CD8-positive, alpha-beta memory T cell (primary cell): ENCODE results near the gene SSR3. TPM values are rescaled to one million over a fixed set of nuclear protein-coding genes. Genes with fewer than 3 reads are reported as not detected.

Source experiments
- CTCF ChIA-PET: fragments of 350-600 bp; sonication (Branson Sonifier 250); formaldehyde crosslinking; loops from one replicate; lab custom pipeline; 2021; ENCODE audit warnings: antibody characterized with exemption; lab: Charles Lee
- POLR2A ChIA-PET: fragments of 350-600 bp; sonication (Branson Sonifier 250); formaldehyde crosslinking; loops from one replicate; lab custom pipeline; 2021; ENCODE audit warnings: antibody characterized with exemption; lab: Charles Lee
- DNase-seq, 5 donors: peaks; one replicate each; pipeline versions ENCODE4 v3.0.0 to v3.0.0-alpha.2; 2020 to 2022; ENCODE audit warnings: mixed read lengths in 1 of 5
- H3K27ac ChIP-seq: one replicate; pipeline ENCODE4 v1.7.0; 2013; ENCODE audit warnings: low read depth, mild to moderate bottlenecking, low read length, moderate library complexity
- H3K27me3 ChIP-seq: 2 replicates; pipeline ENCODE4 v1.7.0; 2013; ENCODE audit warnings: low read length, mild to moderate bottlenecking; ENCODE audit not compliant: insufficient read depth, poor library complexity, severe bottlenecking
- H3K36me3 ChIP-seq: 2 replicates; pipeline ENCODE4 v1.7.0; 2013; ENCODE audit warnings: mild to moderate bottlenecking, low read length, moderate library complexity; ENCODE audit not compliant: insufficient read depth
- H3K4me1 ChIP-seq: 2 replicates; pipeline ENCODE4 v1.7.0; 2013; ENCODE audit warnings: mild to moderate bottlenecking, low read length, moderate library complexity; ENCODE audit not compliant: insufficient read depth
- H3K4me3 ChIP-seq: 2 replicates; pipeline ENCODE4 v1.7.0; 2013; ENCODE audit warnings: mild to moderate bottlenecking, low read length
- H3K9me3 ChIP-seq: 2 replicates; pipeline ENCODE4 v1.7.0; 2013; ENCODE audit warnings: mild to moderate bottlenecking, low read length
- H3K27ac Mint-ChIP-seq, 8 donors: one replicate each; pipeline ENCODE4 v1.8.0; 2020 to 2021; ENCODE audit warnings: mixed read lengths in 8 of 8, mild to moderate bottlenecking in 6 of 8, inconsistent platforms in 3 of 8, moderate library complexity in 3 of 8
- H3K27me3 Mint-ChIP-seq, 2 donors: one replicate each; pipeline ENCODE4 v1.8.0; 2020 to 2021; ENCODE audit warnings: mixed read lengths in 2 of 2, mild to moderate bottlenecking in 1 of 2, moderate library complexity in 1 of 2
- H3K36me3 Mint-ChIP-seq, 3 donors: one replicate each; pipeline ENCODE4 v1.8.0; 2020 to 2021; ENCODE audit warnings: mixed read lengths in 3 of 3, inconsistent platforms in 1 of 3, mild to moderate bottlenecking in 1 of 3
- H3K4me1 Mint-ChIP-seq, 3 donors: one replicate each; pipeline ENCODE4 v1.8.0; 2020 to 2021; ENCODE audit warnings: mixed read lengths in 3 of 3, inconsistent platforms in 1 of 3, mild to moderate bottlenecking in 1 of 3
- H3K4me3 Mint-ChIP-seq, 7 donors: one replicate each; pipeline ENCODE4 v1.8.0; 2020 to 2021; ENCODE audit warnings: mixed read lengths in 7 of 7, mild to moderate bottlenecking in 6 of 7, moderate library complexity in 4 of 7, inconsistent platforms in 2 of 7
- H3K9me3 Mint-ChIP-seq, 5 donors: one replicate each; pipeline ENCODE4 v1.8.0; 2020 to 2022; ENCODE audit warnings: mixed read lengths in 5 of 5, mild to moderate bottlenecking in 3 of 5, moderate library complexity in 2 of 5, inconsistent platforms in 1 of 5
- polyA plus RNA-seq: library from polyadenylated mRNA; unstranded; fragments of 300-500 nt; fragmentation: Illumina TruSeq; gene quantifications from one replicate; pipeline ENCODE4 v1.2.3, GENCODE V29; 2021
- total RNA-seq, 2 experiments: library from RNA; stranded (reverse); gene quantifications; one replicate each; pipeline ENCODE4 v1.2.3, GENCODE V29; 2021

Gene SSR3
- total and polyA plus RNA-seq, 3 experiments from 2014 or later: 144 to 175 (median 171) TPM

- H3K36me3 Mint-ChIP-seq: peaks cover 0 to 22% (median 4%) of the 10 kb centered on the region in 3 donors
These were observed 57.6 kb downstream of the SSR3 start for GRCh38 chr3:156497326-156497725.

DNA sequence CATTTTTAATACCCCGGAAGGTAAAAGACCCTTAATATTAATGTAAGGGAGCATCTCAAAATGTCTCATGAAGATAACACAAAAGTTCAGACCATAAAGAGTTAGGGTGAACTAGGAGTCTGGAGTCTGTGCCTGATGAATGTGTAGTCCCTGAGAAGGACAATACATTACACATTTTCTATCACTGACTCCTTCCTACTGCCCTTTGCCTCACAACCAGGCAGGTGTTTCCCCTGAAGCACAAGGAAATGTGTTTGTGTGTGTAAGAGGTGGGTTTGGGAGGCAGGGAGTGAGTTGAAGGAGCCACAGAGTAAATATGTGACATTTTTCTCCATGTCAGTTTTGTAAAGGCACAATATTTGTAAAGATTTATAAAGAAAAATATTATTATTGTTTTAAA is 59.1 kb downstream of the SSR3 start:
- CTCF ChIA-PET: no interaction called here
- H3K27ac ChIP-seq: no peak overlapping the region
- no peak overlapping the region for H3K4me3 ChIP-seq
- peaks cover 0 to 5% (median 2%) of the 10 kb centered on the region in 5 donors for H3K9me3 Mint-ChIP-seq
- peaks cover 0 to 22% (median 4%) of the 10 kb centered on the region in 3 donors for H3K36me3 Mint-ChIP-seq
- no peaks in the 10 kb centered on the region for H3K4me1 Mint-ChIP-seq
- no peaks in the 10 kb centered on the region for H3K9me3 ChIP-seq
- peaks cover 6 to 11% of the 10 kb centered on the region in 2 donors for H3K27me3 Mint-ChIP-seq
- no peak for DNase-seq
- H3K27ac Mint-ChIP-seq: no peak overlapping the region
- POLR2A ChIA-PET: no interaction called here
- no peak overlapping the region for H3K4me3 Mint-ChIP-seq
- H3K27me3 ChIP-seq: no peaks in the 10 kb centered on the region
- no peaks in the 10 kb centered on the region for H3K4me1 ChIP-seq
- H3K36me3 ChIP-seq: no peaks in the 10 kb centered on the region

More at GRCh38 chr3:156497326-156497725, 57.6 kb downstream of the SSR3 start:
- Mint-ChIP-seq H3K27me3 (peaks cover 6 to 11% of the 10 kb centered on the region in 2 donors), H3K4me1 (no peaks in the 10 kb centered on the region), H3K4me3 (no peak overlapping the region), H3K9me3 (peaks cover 0 to 5% (median 2%) of the 10 kb centered on the region in 5 donors), H3K27ac (no peak overlapping the region)
- no peak overlapping the region for H3K27ac ChIP-seq
- no peaks in the 10 kb centered on the region for H3K36me3 ChIP-seq
- POLR2A ChIA-PET: no interaction called here
- no peaks in the 10 kb centered on the region for H3K27me3 ChIP-seq
- no peaks in the 10 kb centered on the region for H3K9me3 ChIP-seq
- no peak overlapping the region for H3K4me3 ChIP-seq
- CTCF ChIA-PET: interaction anchor here (0.9 kb wide), 1 partner anchor 11 kb away, joined by 3 read pairs; no protein-coding TSS in a partner anchor
- no peak for DNase-seq
- no peaks in the 10 kb centered on the region for H3K4me1 ChIP-seq

- CTCF ChIA-PET: no interaction called here
- no peaks in the 10 kb centered on the region for H3K4me1 Mint-ChIP-seq
- Histone ChIP-seq H3K9me3 (no peaks in the 10 kb centered on the region), H3K27me3 (no peaks in the 10 kb centered on the region), H3K4me3 (no peak overlapping the region), H3K27ac (no peak overlapping the region), H3K4me1 (no peaks in the 10 kb centered on the region), H3K36me3 (no peaks in the 10 kb centered on the region)
- DNase-seq: no peak
- no peak overlapping the region for H3K4me3 Mint-ChIP-seq
- no peak overlapping the region for H3K27ac Mint-ChIP-seq
- peaks cover 0 to 19% (median 4%) of the 10 kb centered on the region in 3 donors for H3K36me3 Mint-ChIP-seq
- peaks cover 0 to 5% (median 2%) of the 10 kb centered on the region in 5 donors for H3K9me3 Mint-ChIP-seq
- H3K27me3 Mint-ChIP-seq: peaks cover 2 to 11% of the 10 kb centered on the region in 2 donors
- POLR2A ChIA-PET: no interaction called here
These were observed 61.0 kb downstream of the SSR3 start for GRCh38 chr3:156493887-156494286.

GRCh38 chr3:156492801-156493261 is 62.1 kb downstream of the SSR3 start:
- Mint-ChIP-seq H3K4me1 (no peaks in the 10 kb centered on the region), H3K36me3 (peaks cover 0 to 19% (median 1%) of the 10 kb centered on the region in 3 donors), H3K27ac (no peak overlapping the region), H3K27me3 (peaks cover 2 to 11% of the 10 kb centered on the region in 2 donors), H3K4me3 (no peak overlapping the region), H3K9me3 (peaks cover 0 to 3% (median 0%) of the 10 kb centered on the region in 5 donors)
- no peak overlapping the region for H3K27ac ChIP-seq
- ChIA-PET POLR2A (no interaction called here), CTCF (interaction anchor here (1.1 to 1.2 kb wide), 3 partner anchors 10 to 134 kb away, joined by 3 read pairs; no protein-coding TSS in a partner anchor)
- DNase-seq: no peak
- no peaks in the 10 kb centered on the region for H3K36me3 ChIP-seq
- H3K9me3 ChIP-seq: no peaks in the 10 kb centered on the region
- no peak overlapping the region for H3K4me3 ChIP-seq
- no peaks in the 10 kb centered on the region for H3K27me3 ChIP-seq
- H3K4me1 ChIP-seq: no peaks in the 10 kb centered on the region

DNA sequence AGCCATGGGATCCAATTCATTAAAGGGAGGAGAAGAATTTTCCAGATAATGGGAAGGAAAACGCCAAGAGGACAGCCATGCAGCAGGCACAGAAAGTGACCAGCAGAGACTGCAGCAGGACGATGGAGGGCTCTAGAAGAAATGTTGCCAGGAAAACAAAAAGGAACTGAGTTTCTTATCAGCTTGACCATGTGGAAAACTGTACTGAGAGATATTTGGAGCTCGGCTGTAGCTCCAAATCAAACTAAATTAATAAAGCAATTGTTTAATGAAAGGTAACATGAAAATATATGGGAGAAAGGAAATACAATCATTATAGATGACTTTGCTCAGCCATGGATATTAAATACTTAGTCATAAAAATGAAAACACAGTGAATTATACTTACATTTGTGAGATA is 63.7 kb downstream of the SSR3 start:
- Mint-ChIP-seq H3K4me3 (no peak overlapping the region), H3K36me3 (peaks cover 0 to 13% (median 0%) of the 10 kb centered on the region in 3 donors), H3K27me3 (peaks cover 2 to 11% of the 10 kb centered on the region in 2 donors), H3K27ac (no peak overlapping the region), H3K4me1 (peaks cover 0 to 4% (median 3%) of the 10 kb centered on the region in 3 donors), H3K9me3 (no peaks in the 10 kb centered on the region)
- no peak for DNase-seq
- no peaks in the 10 kb centered on the region for H3K4me1 ChIP-seq
- ChIA-PET CTCF (no interaction called here), POLR2A (interaction anchor here (0.6 kb wide), 1 partner anchor 33 kb away, joined by 6 read pairs; no protein-coding TSS in a partner anchor)
- H3K4me3 ChIP-seq: no peak overlapping the region
- H3K36me3 ChIP-seq: no peaks in the 10 kb centered on the region
- no peak overlapping the region for H3K27ac ChIP-seq
- H3K27me3 ChIP-seq: no peaks in the 10 kb centered on the region
- no peaks in the 10 kb centered on the region for H3K9me3 ChIP-seq

Other genes starting within 250 kb of the SSR3 start
- 10 to 100 TPM; 36.0 to 37.0 TPM for gene TIPARP, start 119.5 kb upstream of the SSR3 start, total RNA-seq
- 19.8 TPM for gene TIPARP, start 119.5 kb upstream of the SSR3 start, polyA plus RNA-seq